AG10803 (cell line): Measurements from ENCODE around the gene HERC4.
"Not testable (repeated sequence)": the region's sequence is repeated elsewhere in the genome, so short reads cannot be mapped to it uniquely, and the experiment has no call there.

Experiments
- DNase-seq: peaks from one replicate; pipeline ENCODE4 v3.0.0; 2010; ENCODE audit warnings: low read depth
- H3K4me3 ChIP-seq: 2 replicates; pipeline ENCODE4 v1.5.1; 2011; ENCODE audit warnings: mild to moderate bottlenecking, low read length, control low read depth
- TF ChIP-seq, protein P1 (sequence below): conservative IDR thresholded peaks from 2 replicates; pipeline ENCODE4 v1.5.1; 2011; ENCODE audit warnings: mild to moderate bottlenecking, low read length, control low read depth, inconsistent platforms

The HERC4 gene

DNA sequence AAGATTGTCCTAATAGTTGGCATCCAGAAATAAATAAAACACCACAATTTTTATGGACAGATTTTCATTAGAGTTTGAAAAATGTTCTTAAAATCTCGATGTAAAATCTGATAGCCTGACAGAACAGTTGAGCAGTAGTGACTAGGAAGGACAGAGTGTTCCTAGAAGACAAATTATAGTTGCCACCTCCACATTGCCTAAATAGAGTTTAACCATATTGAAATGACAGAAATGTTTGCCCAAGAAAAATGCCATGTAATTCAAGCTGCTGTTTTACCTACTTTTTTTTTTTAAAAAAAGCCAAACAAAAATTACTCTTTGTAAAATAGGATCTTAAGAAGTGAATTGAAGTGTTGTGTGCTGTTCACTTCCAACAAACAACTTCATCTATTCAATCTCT, 8.9 kb upstream of the HERC4 start:
- TF ChIP-seq, protein P1, sequence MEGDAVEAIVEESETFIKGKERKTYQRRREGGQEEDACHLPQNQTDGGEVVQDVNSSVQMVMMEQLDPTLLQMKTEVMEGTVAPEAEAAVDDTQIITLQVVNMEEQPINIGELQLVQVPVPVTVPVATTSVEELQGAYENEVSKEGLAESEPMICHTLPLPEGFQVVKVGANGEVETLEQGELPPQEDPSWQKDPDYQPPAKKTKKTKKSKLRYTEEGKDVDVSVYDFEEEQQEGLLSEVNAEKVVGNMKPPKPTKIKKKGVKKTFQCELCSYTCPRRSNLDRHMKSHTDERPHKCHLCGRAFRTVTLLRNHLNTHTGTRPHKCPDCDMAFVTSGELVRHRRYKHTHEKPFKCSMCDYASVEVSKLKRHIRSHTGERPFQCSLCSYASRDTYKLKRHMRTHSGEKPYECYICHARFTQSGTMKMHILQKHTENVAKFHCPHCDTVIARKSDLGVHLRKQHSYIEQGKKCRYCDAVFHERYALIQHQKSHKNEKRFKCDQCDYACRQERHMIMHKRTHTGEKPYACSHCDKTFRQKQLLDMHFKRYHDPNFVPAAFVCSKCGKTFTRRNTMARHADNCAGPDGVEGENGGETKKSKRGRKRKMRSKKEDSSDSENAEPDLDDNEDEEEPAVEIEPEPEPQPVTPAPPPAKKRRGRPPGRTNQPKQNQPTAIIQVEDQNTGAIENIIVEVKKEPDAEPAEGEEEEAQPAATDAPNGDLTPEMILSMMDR = no peak
- H3K4me3 ChIP-seq = no peak overlapping the region
- DNase-seq = no peak

DNA sequence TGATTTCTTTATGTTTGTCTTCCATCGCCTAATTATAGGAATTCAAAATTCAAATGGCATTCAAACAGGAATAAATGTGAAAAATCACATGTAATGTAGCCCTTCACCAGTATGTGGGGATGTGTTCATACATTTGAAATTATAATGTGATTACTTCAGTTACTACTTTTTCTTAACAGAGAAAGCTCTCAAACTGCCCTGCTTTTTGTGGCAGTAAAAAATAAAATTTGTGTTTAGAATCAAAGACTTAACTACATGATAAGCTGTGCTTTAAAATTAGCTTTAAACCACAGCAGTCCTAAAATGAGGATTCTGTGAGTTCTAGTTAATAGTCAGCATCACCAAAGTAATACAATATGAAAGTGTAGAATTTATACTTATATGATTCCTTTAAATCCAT, 7.8 kb upstream of the HERC4 start:
- TF ChIP-seq, protein P1 = peak; percentile 72
- DNase-seq = peak; percentile 53
- no peak overlapping the region for H3K4me3 ChIP-seq

DNA sequence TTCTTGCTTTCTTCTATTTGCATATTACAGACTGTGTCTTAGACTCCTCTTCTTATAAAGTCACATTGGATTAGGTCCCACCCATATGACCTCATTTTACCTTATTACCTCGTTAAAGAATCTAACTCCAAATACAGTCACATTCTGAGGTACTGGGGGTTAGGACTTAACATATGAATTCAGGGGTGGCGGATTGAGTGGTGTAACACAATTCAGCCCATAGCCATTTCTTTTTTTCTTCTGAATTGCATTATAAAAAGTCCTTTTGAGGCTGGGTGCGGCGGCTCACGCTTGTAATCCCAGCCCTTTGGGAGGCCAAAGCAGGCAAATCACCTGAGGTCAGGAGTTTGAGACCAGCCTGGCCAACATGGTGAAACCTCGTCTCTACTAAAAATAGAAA, 6.8 kb upstream of the HERC4 start:
- H3K4me3 ChIP-seq = no peak overlapping the region
- TF ChIP-seq, protein P1 = no peak
- DNase-seq = no peak

DNA sequence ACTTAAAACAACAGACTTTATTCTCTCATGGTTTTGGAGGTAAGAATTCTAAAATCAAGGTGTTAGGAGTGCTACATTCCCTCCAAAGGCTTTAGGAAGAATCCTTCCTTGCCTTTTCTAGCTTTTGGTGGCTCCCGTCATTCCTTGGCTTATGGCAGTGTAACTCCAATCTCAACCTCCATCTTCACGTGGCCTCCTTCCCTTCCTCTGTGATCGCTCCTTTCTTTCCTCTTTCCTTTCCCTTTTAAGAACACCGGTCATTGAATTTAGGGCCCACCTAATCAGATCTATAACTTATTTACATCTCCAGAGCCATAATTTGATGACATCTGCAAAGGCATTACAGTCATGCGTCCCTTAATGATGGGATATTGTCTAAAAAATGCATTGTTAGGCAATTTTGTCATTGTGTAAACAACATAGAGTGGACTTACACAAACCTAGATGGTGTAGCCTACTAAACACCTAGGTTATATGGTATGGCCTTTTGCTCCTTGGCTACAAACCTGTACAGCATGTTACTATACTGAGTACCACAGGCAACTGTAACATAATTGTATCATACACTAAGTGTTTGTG, 5.9 kb upstream of the HERC4 start:
- no peak overlapping the region for H3K4me3 ChIP-seq
- DNase-seq = no peak
- TF ChIP-seq, protein P1 = no peak

DNA sequence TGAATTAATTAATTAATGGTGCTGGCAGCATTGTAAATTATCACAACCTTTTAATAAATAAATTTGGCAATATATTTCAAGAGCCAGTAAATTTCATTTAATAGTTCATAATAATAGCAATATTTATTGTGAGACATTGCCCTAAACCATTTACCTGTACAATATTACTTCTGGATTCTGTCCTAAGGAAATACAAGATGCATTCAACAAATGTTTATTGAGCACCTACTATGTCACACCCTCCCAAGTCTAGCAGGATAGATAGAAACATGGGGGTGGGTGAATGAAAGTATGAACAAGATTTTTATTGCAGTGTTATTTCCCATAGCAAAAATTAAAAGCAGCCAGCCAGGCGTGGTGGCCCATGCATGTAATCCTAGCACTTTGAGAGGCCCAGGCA, 4.4 kb upstream of the HERC4 start:
- DNase-seq = no peak
- TF ChIP-seq, protein P1 = no peak
- no peak overlapping the region for H3K4me3 ChIP-seq

DNA sequence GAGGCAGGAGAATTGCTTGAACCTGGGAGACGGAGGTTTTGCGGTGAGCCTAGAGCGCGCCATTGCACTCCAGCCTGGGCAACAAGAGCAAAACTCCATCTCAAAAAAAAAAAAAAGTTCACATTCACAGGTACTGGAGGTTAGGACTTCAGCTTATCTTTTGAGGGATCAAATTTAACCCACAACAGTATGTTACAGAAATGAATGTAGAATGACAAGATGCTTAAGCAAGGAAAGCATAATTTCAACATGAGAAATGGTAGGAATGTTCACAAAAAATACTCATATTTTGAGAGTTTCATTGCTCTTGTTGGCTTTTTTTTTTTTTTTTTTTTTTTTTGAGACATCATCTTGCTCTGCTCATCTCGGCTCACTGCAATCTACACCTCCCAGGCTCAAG, 1.9 kb upstream of the HERC4 start:
- DNase-seq = no peak
- no peak overlapping the region for H3K4me3 ChIP-seq
- TF ChIP-seq, protein P1 = no peak

DNA sequence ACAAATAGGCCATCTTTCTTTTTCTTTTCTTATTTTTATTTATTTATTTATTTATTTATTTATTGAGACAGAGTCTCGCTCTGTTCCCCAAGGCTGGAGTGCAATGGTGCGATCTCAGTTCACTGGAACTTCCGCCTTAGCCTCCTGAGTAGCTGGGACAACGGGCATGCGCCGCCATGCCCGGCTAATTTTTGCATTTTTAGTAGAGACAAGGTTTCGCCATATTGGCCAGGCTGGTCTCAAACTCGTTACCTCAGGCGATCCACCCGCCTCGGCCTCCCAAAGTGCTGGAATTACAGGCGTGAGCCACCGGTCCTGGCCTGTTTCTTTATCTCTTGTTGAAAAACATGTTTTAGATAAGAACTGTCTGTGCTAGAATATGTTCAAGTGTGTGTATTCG, 998 bp upstream of the HERC4 start:
- not testable (repeated sequence) for DNase-seq, H3K4me3 ChIP-seq

DNA sequence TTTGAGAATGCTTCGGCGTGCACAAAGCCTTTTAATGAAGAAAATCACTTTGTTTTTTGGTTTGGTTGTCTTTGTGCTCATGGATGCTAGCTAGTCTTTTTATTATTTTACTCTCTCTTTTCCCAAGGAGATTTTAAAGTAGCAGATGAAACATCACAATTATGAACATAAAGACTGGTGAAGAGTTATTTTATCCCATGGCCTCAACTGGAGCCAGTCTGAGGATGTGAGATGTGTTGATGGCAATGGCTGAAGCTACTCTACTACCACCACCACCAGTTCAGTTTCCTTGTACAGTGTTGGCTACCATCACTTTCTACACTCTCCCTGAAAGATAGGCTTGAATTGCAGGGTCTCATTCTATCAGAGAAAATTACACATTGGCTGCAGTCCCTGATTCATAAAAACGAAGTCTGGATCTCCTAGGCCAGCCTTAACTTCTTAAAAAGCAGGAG, 494 bp upstream of the HERC4 start:
- peak overlapping the region; percentile 42 for H3K4me3 ChIP-seq
- no peak for DNase-seq
- TF ChIP-seq, protein P1 = no peak
